Endothelial cell of umbilical vein (primary cell): ENCODE measurements around the gene CTTNBP2. TPM values are rescaled to one million over a fixed set of nuclear protein-coding genes. Genes with fewer than 3 reads are reported as not detected.

ENCODE experiments used
- BruUV-seq: library from RNA; stranded (reverse); fragments of 400-500 nt; replicated peaks from 2 replicates; lab custom pipeline; 2021; lab: Mats Ljungman, UMichigan
- CTCF ChIA-PET: fragments of 300-600, 350-600 bp; sonication (Branson Sonifier 250); formaldehyde crosslinking; loops from one replicate; lab custom pipeline; 2021; ENCODE audit warnings: antibody characterized with exemption, inconsistent platforms; lab: Charles Lee
- POLR2A ChIA-PET: fragments of 300-600, 350-600 bp; sonication (Branson Sonifier 250); formaldehyde crosslinking; loops from one replicate; lab custom pipeline; 2021; ENCODE audit warnings: antibody characterized with exemption, inconsistent platforms; lab: Charles Lee
- DNase-seq: peaks from one replicate; pipeline ENCODE4 v3.0.0-alpha.2; 2011; ENCODE audit warnings: low read depth, low spot score
- FAIRE-seq: peaks from 2 replicates; lab custom pipeline; 2011; peaks lifted over from hg19 to GRCh38; lab: Jason Lieb, UNC
- H2AFZ ChIP-seq: 2 replicates; pipeline ENCODE4 v1.6.0; 2012; ENCODE audit warnings: low read depth, low read length, control low read depth, inconsistent platforms
- H3K27ac ChIP-seq: 2 replicates; pipeline ENCODE4 v1.5.1; 2011; ENCODE audit warnings: low read depth, mild to moderate bottlenecking, control low read depth, low read length, moderate library complexity; ENCODE audit not compliant: insufficient read depth
- H3K27me3 ChIP-seq, 2 experiments: 2 replicates each; pipeline versions ENCODE4 v1.6.0 to v1.6.1; 2011; ENCODE audit warnings: low read length in 2 of 2, mixed read lengths in 1 of 2; ENCODE audit not compliant: control insufficient read depth in 2 of 2, insufficient read depth in 2 of 2
- H3K36me3 ChIP-seq, 2 experiments: 2 replicates in 1 of 2; 3 replicates in 1 of 2; pipeline ENCODE4 v1.5.1; 2011; ENCODE audit warnings: low read length in 2 of 2, mild to moderate bottlenecking in 1 of 2, moderate library complexity in 1 of 2; ENCODE audit not compliant: control insufficient read depth in 2 of 2, insufficient read depth in 2 of 2; ENCODE audit errors: extremely low read depth in 1 of 2
- H3K4me1 ChIP-seq: 3 replicates; pipeline ENCODE4 v1.5.1; 2011; ENCODE audit warnings: mild to moderate bottlenecking, low read length; ENCODE audit not compliant: control insufficient read depth, insufficient read depth; ENCODE audit errors: extremely low read depth
- H3K4me2 ChIP-seq: 2 replicates; pipeline ENCODE4 v1.6.1; 2011; ENCODE audit warnings: low read length, control low read depth, mixed read lengths; ENCODE audit not compliant: insufficient read depth
- H3K4me3 ChIP-seq, 3 experiments: fragments of 200-600 bp in 1 of 3; sonication (generic), shearing (Covaris generic) in 1 of 3; replicated peaks in 1 of 3; 2 replicates each; pipeline ENCODE4 v1.5.1; 2011 to 2016; ENCODE audit warnings: control low read depth in 3 of 3, low read length in 3 of 3, mild to moderate bottlenecking in 2 of 3, inconsistent platforms in 1 of 3, low read depth in 1 of 3, moderate library complexity in 1 of 3; ENCODE audit not compliant: insufficient read depth in 1 of 3
- H3K79me2 ChIP-seq: 2 replicates; pipeline ENCODE4 v1.6.0; 2012; ENCODE audit warnings: low read length, inconsistent platforms; ENCODE audit not compliant: control insufficient read depth, insufficient read depth
- H3K9ac ChIP-seq: replicated peaks from 2 replicates; pipeline ENCODE3; 2011; ENCODE audit warnings: low read length, control low read depth; ENCODE audit not compliant: insufficient read depth; ENCODE audit errors: extremely low read depth
- H3K9me1 ChIP-seq: replicated peaks from 3 replicates; pipeline ENCODE4 v1.6.0; 2011; ENCODE audit warnings: mild to moderate bottlenecking, low read length; ENCODE audit not compliant: control insufficient read depth, insufficient read depth; ENCODE audit errors: extremely low read depth
- H3K9me3 ChIP-seq: replicated peaks from 2 replicates; pipeline ENCODE4 v1.5.1; 2012; ENCODE audit warnings: low read length, inconsistent platforms; ENCODE audit not compliant: control insufficient read depth, insufficient read depth
- H4K20me1 ChIP-seq: replicated peaks from 2 replicates; pipeline ENCODE3; 2011; ENCODE audit warnings: mild to moderate bottlenecking, low read length; ENCODE audit not compliant: control insufficient read depth, insufficient read depth; ENCODE audit errors: extremely low read depth
- EZH2 ChIP-seq: IDR thresholded peaks from 2 replicates; pipeline ENCODE4 v1.6.1; 2012; ENCODE audit warnings: borderline replicate concordance, low read depth, mild to moderate bottlenecking, moderate library complexity, low read length, inconsistent platforms; ENCODE audit not compliant: severe bottlenecking
- FOS ChIP-seq: IDR thresholded peaks from 2 replicates; pipeline ENCODE4 v1.6.1; 2011; ENCODE audit warnings: mild to moderate bottlenecking, low read length, moderate library complexity, borderline replicate concordance; ENCODE audit not compliant: insufficient read depth
- GATA2 ChIP-seq: IDR thresholded peaks from 2 replicates; pipeline ENCODE4 v1.7.0; 2011; ENCODE audit warnings: low read depth, mild to moderate bottlenecking, moderate library complexity, mixed read lengths, low read length; ENCODE audit not compliant: insufficient read length, insufficient read depth
- JUN ChIP-seq: IDR thresholded peaks from 2 replicates; pipeline ENCODE4 v1.6.1; 2011; ENCODE audit warnings: borderline replicate concordance, low read depth; ENCODE audit not compliant: insufficient read length, insufficient read depth
- MYC ChIP-seq: IDR thresholded peaks from one replicate; pipeline ENCODE4 v1.6.1; 2011; ENCODE audit warnings: mild to moderate bottlenecking, low read depth, low read length
- POLR2A ChIP-seq: IDR thresholded peaks from 2 replicates; pipeline ENCODE4 v1.6.1; 2012; ENCODE audit warnings: low read depth, mild to moderate bottlenecking, control low read depth, low read length
- POLR2AphosphoS5 ChIP-seq: IDR thresholded peaks from 2 replicates; pipeline ENCODE4 v1.6.1; 2012; ENCODE audit warnings: low read depth, mild to moderate bottlenecking, control low read depth, low read length, moderate library complexity; ENCODE audit not compliant: insufficient read depth
- dilution Hi-C: fragments of 300-500 bp; cut with MboI; formaldehyde crosslinking; loops from one replicate; pipeline ENCODE4 v1.15.0; 2019; ENCODE audit warnings: low sequenced_read_pairs; ENCODE audit not compliant: extremely low pct_ligation_motif_present
- intact Hi-C: fragments of 100-400 bp; cut with micrococcal nuclease; formaldehyde crosslinking; loops from one replicate; pipeline ENCODE4 v1.10.0; 2022
- polyA plus RNA-seq, 4 experiments: library from polyadenylated mRNA; depleted of rRNA in 3 of 4; stranded (reverse) in 3 of 4; unstranded in 1 of 4; fragments of >200 nt; gene quantifications; 2 replicates each; pipeline versions ENCODE4 v1.2.1 to v1.2.3, GENCODE V29; 2011 to 2012; ENCODE audit warnings: missing spikeins in 1 of 4
- total RNA-seq: library from RNA; stranded (reverse); gene quantifications from 2 replicates; pipeline ENCODE4 v1.2.3, GENCODE V29; 2021
- TF ChIP-seq, protein P1 (sequence below): IDR thresholded peaks from 2 replicates; pipeline ENCODE4 v1.6.1; 2011; ENCODE audit not compliant: insufficient read depth, insufficient read length

The CTTNBP2 gene
- total and polyA plus RNA-seq, 2 donors (not counting 3 experiments of a cell fraction or from before 2014, with no cell fraction given) = 0.08 to 0.35 TPM

DNA sequence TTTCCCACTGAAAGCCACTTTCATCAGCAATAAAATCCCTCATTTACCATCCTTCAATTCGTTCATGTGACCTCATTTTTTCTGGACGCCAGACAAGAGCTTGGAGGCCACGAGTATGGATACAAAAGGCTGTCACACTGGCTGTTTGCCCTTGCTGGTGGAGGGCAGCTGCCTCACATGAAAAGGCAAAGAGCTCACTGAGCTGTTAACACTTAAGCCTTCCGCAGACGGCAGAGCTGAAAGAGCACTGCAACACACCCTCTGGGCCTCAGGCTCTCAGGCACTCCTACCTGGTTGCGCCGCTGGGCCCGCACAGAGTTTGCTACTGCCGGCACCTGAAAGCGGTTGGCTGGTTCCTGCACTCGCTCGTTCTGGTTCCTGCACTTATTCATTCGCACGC is 199.9 kb downstream of the CTTNBP2 start:
- dilution Hi-C loops = no loop called here
- H3K4me3 ChIP-seq = no peak overlapping the region
- intact Hi-C loops = loop anchor here (5.0 kb wide), 1 partner anchor 44 kb away; no protein-coding TSS in a partner anchor
- no peak for TF ChIP-seq POLR2A
- no peak for TF ChIP-seq FOS
- no peak for TF ChIP-seq POLR2AphosphoS5
- no peak for TF ChIP-seq EZH2
- TF ChIP-seq MYC = no peak
- TF ChIP-seq JUN = no peak
- TF ChIP-seq GATA2 = no peak
- H3K36me3 ChIP-seq = no peaks in the 10 kb centered on the region
- H3K27me3 ChIP-seq = peaks cover 0 to 1% of the 10 kb centered on the region in 2 experiments
- H3K9me1 ChIP-seq = no peaks in the 10 kb centered on the region
- CTCF ChIA-PET = interaction anchor here (1.0 to 4.8 kb wide), 6 partner anchors 12 to 273 kb away, joined by 3 to 67 read pairs (median 6); no protein-coding TSS in a partner anchor
- H2AFZ ChIP-seq = peak overlapping the region; percentile 42
- no peaks in the 10 kb centered on the region for H3K9me3 ChIP-seq
- H3K79me2 ChIP-seq = no peaks in the 10 kb centered on the region
- no peak for FAIRE-seq
- POLR2A ChIA-PET = no interaction called here
- DNase-seq = no peak
- H3K4me1 ChIP-seq = no peaks in the 10 kb centered on the region
- no peak overlapping the region for H3K27ac ChIP-seq
- H3K9ac ChIP-seq = no peak overlapping the region
- H4K20me1 ChIP-seq = no peaks in the 10 kb centered on the region
- BruUV-seq = no TSS peak
- no peak overlapping the region for H3K4me2 ChIP-seq

DNA sequence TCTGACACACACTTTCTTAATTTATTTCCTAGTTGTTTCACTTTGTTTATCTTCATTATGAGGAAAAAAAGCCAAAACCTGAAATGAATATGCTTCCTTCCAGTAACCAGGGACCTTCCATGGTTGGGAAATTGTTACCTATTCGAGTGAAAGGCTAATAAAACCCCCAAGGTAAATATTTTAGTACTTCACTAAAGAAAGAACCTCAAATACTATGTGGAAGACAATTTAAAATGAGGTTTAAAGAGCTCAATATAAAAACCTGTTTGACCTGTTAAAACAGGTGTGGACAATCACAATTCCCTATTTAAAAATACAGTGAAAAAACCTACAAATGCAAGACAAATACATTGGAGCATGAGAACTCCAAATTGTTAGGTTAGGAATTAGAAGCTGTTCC is 200.8 kb downstream of the CTTNBP2 start:
- Histone ChIP-seq H4K20me1 (no peaks in the 10 kb centered on the region), H3K27ac (no peak overlapping the region), H3K27me3 (no peaks in the 10 kb centered on the region), H3K4me3 (no peak overlapping the region), H3K9ac (no peak overlapping the region), H3K4me2 (no peak overlapping the region), H3K79me2 (no peaks in the 10 kb centered on the region), H2AFZ (no peak overlapping the region), H3K9me1 (no peaks in the 10 kb centered on the region), H3K9me3 (no peaks in the 10 kb centered on the region), H3K36me3 (no peaks in the 10 kb centered on the region), H3K4me1 (no peaks in the 10 kb centered on the region)
- no peak for TF ChIP-seq GATA2
- TF ChIP-seq, protein P1, sequence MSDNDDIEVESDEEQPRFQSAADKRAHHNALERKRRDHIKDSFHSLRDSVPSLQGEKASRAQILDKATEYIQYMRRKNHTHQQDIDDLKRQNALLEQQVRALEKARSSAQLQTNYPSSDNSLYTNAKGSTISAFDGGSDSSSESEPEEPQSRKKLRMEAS = no peak
- TF ChIP-seq POLR2A = no peak
- POLR2A ChIA-PET = no interaction called here
- no TSS peak for BruUV-seq
- no peak for FAIRE-seq
- CTCF ChIA-PET = interaction anchor here (0.6 to 4.8 kb wide), 5 partner anchors 11 to 481 kb away, joined by 3 to 67 read pairs (median 3); no protein-coding TSS in a partner anchor
- dilution Hi-C loops = no loop called here
- intact Hi-C loops = loop anchor here (5.0 kb wide), 1 partner anchor 45 kb away; no protein-coding TSS in a partner anchor
- no peak for DNase-seq
